Esophagus squamous epithelium (tissue), 4 donors: ENCODE measurements around the gene SCGB2A2.

Experiments used
- POLR2A ChIP-seq, 4 donors: fragments of 450-650 bp; IDR thresholded peaks; one replicate each; pipeline ENCODE4 v1.6.1; 2017; ENCODE audit warnings: antibody characterized with exemption in 4 of 4, mild to moderate bottlenecking in 4 of 4, moderate library complexity in 3 of 4
- TF ChIP-seq, protein P1 (sequence below), 6 experiments: fragments of 450-650 bp in 4 of 6; fragments of 200-600 bp in 2 of 6; sonication (generic) in 2 of 6; IDR thresholded peaks; one replicate each; pipeline ENCODE4 v1.5.1; 2016 to 2019; ENCODE audit warnings: antibody characterized with exemption in 6 of 6, mild to moderate bottlenecking in 4 of 6, moderate library complexity in 4 of 6

DNA sequence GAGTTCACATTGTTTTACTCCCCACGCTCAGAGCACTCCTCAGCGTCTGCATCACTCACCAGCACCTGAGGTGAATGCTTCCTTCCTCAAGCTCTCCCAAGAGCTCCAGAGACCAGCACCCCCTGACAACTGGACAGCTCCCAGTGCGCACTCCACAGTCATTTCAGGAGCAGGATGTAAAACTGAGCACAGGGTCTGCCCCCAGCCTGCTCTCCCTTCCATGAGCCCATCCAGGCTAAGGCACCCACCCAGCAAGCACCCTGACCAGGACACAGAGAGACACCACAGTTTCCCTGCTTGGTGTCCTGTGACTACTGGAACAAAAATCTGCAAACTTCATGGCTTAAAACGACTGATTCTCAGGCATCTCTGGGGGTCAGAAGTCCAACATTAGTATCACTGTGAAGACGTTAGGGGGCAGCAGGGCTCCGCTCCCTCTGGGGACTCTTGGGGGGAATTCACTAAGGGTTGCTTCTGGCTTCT lies 24.6 kb upstream of the SCGB2A2 start:
- TF ChIP-seq, protein P1, sequence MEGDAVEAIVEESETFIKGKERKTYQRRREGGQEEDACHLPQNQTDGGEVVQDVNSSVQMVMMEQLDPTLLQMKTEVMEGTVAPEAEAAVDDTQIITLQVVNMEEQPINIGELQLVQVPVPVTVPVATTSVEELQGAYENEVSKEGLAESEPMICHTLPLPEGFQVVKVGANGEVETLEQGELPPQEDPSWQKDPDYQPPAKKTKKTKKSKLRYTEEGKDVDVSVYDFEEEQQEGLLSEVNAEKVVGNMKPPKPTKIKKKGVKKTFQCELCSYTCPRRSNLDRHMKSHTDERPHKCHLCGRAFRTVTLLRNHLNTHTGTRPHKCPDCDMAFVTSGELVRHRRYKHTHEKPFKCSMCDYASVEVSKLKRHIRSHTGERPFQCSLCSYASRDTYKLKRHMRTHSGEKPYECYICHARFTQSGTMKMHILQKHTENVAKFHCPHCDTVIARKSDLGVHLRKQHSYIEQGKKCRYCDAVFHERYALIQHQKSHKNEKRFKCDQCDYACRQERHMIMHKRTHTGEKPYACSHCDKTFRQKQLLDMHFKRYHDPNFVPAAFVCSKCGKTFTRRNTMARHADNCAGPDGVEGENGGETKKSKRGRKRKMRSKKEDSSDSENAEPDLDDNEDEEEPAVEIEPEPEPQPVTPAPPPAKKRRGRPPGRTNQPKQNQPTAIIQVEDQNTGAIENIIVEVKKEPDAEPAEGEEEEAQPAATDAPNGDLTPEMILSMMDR (IDR thresholded peaks at IDR 0.05) = no peak
- TF ChIP-seq POLR2A (IDR thresholded peaks at IDR 0.05) = no peak
